H9 (cell line): ENCODE data around the gene OLIG1. TPM values are rescaled to one million over a fixed set of nuclear protein-coding genes. Genes with fewer than 3 reads are reported as not detected.

ENCODE experiments used
- DNase-seq: peaks from one replicate; pipeline ENCODE4 v3.0.0-alpha.2; 2017
- H2AFZ ChIP-seq: one replicate; pipeline ENCODE4 v1.6.1; 2013; ENCODE audit warnings: mild to moderate bottlenecking, low read length, control low read depth, moderate library complexity
- H2AK5ac ChIP-seq: 2 replicates; pipeline ENCODE4 v1.6.1; 2013; ENCODE audit warnings: low read length, control low read depth, mixed read lengths; ENCODE audit not compliant: insufficient read length
- H2BK120ac ChIP-seq: one replicate; pipeline ENCODE4 v1.6.1; 2013; ENCODE audit warnings: low read depth, mild to moderate bottlenecking, low read length, control low read depth, inconsistent platforms; ENCODE audit not compliant: poor library complexity, severe bottlenecking
- H2BK12ac ChIP-seq: 2 replicates; pipeline ENCODE4 v1.6.1; 2013; ENCODE audit warnings: low read length, control low read depth, mixed read lengths, low read depth; ENCODE audit not compliant: insufficient read length
- H2BK15ac ChIP-seq: 2 replicates; pipeline ENCODE4 v1.6.1; 2013; ENCODE audit warnings: low read depth, low read length, control low read depth
- H2BK20ac ChIP-seq: one replicate; pipeline ENCODE4 v1.6.1; 2013; ENCODE audit warnings: low read depth, mild to moderate bottlenecking, low read length, control low read depth, inconsistent platforms; ENCODE audit not compliant: poor library complexity, severe bottlenecking
- H2BK5ac ChIP-seq: 2 replicates; pipeline ENCODE4 v1.6.1; 2013; ENCODE audit warnings: low read length, control low read depth, mixed read lengths; ENCODE audit not compliant: insufficient read length
- H3K14ac ChIP-seq: 2 replicates; pipeline ENCODE4 v1.6.1; 2013; ENCODE audit warnings: low read length, control low read depth; ENCODE audit not compliant: insufficient read depth
- H3K18ac ChIP-seq: 2 replicates; pipeline ENCODE4 v1.6.1; 2013; ENCODE audit warnings: low read depth, mild to moderate bottlenecking, mixed read lengths, low read length, control low read depth; ENCODE audit not compliant: insufficient read length
- H3K23ac ChIP-seq: 2 replicates; pipeline ENCODE4 v1.6.1; 2013; ENCODE audit warnings: low read length, control low read depth, mixed read lengths, low read depth; ENCODE audit not compliant: insufficient read length
- H3K23me2 ChIP-seq: 2 replicates; pipeline ENCODE4 v1.6.1; 2013; ENCODE audit warnings: low read depth, mild to moderate bottlenecking, mixed read lengths, low read length, control low read depth; ENCODE audit not compliant: insufficient read length, poor library complexity, severe bottlenecking
- H3K27ac ChIP-seq: 2 replicates; pipeline ENCODE4 v1.5.1; 2013; ENCODE audit warnings: low read length, control low read depth, mixed read lengths, low read depth; ENCODE audit not compliant: insufficient read length
- H3K27me3 ChIP-seq: 2 replicates; pipeline ENCODE4 v1.6.1; 2013; ENCODE audit warnings: low read length, control low read depth, inconsistent platforms; ENCODE audit not compliant: insufficient read depth
- H3K4ac ChIP-seq: 2 replicates; pipeline ENCODE4 v1.6.1; 2013; ENCODE audit warnings: low read depth, mild to moderate bottlenecking, control low read depth, inconsistent platforms, low read length, moderate library complexity
- H3K4me1 ChIP-seq: 2 replicates; pipeline ENCODE4 v1.6.1; 2013; ENCODE audit warnings: low read length, control low read depth, inconsistent platforms; ENCODE audit not compliant: insufficient read depth
- H3K4me2 ChIP-seq: 2 replicates; pipeline ENCODE4 v1.6.1; 2013; ENCODE audit warnings: low read length, control low read depth, mixed read lengths; ENCODE audit not compliant: insufficient read length, insufficient read depth
- H3K56ac ChIP-seq: 2 replicates; pipeline ENCODE4 v1.6.1; 2013; ENCODE audit warnings: low read depth, mild to moderate bottlenecking, mixed read lengths, low read length, control low read depth; ENCODE audit not compliant: insufficient read length
- H3K79me1 ChIP-seq: 2 replicates; pipeline ENCODE4 v1.6.1; 2013; ENCODE audit warnings: low read depth, mild to moderate bottlenecking, moderate library complexity, low read length, control low read depth, inconsistent platforms; ENCODE audit not compliant: insufficient read depth, poor library complexity, severe bottlenecking
- H3K79me2 ChIP-seq: 2 replicates; pipeline ENCODE4 v1.6.1; 2013; ENCODE audit warnings: low read length, control low read depth, inconsistent platforms; ENCODE audit not compliant: insufficient read depth
- H3K9ac ChIP-seq: 2 replicates; pipeline ENCODE4 v1.6.1; 2013; ENCODE audit warnings: low read length, control low read depth, mixed read lengths; ENCODE audit not compliant: insufficient read length; ENCODE audit errors: extremely low read depth
- H3K9me3 ChIP-seq: one replicate; pipeline ENCODE4 v1.6.1; 2013; ENCODE audit warnings: low read depth, low read length, inconsistent platforms; ENCODE audit not compliant: control insufficient read depth
- H3T11ph ChIP-seq: one replicate; pipeline ENCODE4 v1.6.1; 2013; ENCODE audit warnings: mild to moderate bottlenecking, low read length, control low read depth, inconsistent platforms
- H4K20me1 ChIP-seq: one replicate; pipeline ENCODE4 v1.6.1; 2013; ENCODE audit not compliant: control insufficient read depth, insufficient read length, insufficient read depth
- H4K5ac ChIP-seq: 2 replicates; pipeline ENCODE4 v1.6.1; 2013; ENCODE audit warnings: low read depth, mild to moderate bottlenecking, mixed read lengths, low read length, control low read depth; ENCODE audit not compliant: insufficient read length
- H4K8ac ChIP-seq: replicated peaks from 2 replicates; pipeline ENCODE4 v1.6.1; 2013; ENCODE audit warnings: low read length, control low read depth, mixed read lengths, low read depth; ENCODE audit not compliant: insufficient read length
- H4K91ac ChIP-seq: 2 replicates; pipeline ENCODE4 v1.6.1; 2013; ENCODE audit warnings: low read depth, mild to moderate bottlenecking, moderate library complexity, mixed read lengths, low read length, control low read depth; ENCODE audit not compliant: insufficient read length
- H3K27ac Mint-ChIP-seq, 3 experiments: 2 replicates in 2 of 3; 3 replicates in 1 of 3; pipeline ENCODE4 v1.8.0; 2020 to 2021; ENCODE audit warnings: mixed read lengths in 3 of 3, mild to moderate bottlenecking in 1 of 3, moderate library complexity in 1 of 3
- H3K27me3 Mint-ChIP-seq: 2 replicates; pipeline ENCODE4 v1.8.0; 2021; ENCODE audit warnings: low read depth, mild to moderate bottlenecking, moderate library complexity, mixed read lengths
- H3K36me3 Mint-ChIP-seq, 3 experiments: 2 replicates in 2 of 3; 3 replicates in 1 of 3; pipeline ENCODE4 v1.8.0; 2020 to 2021; ENCODE audit warnings: low read depth in 3 of 3, mixed read lengths in 3 of 3; ENCODE audit not compliant: insufficient read depth in 1 of 3
- H3K4me1 Mint-ChIP-seq, 2 experiments: 2 replicates each; pipeline ENCODE4 v1.8.0; 2020; ENCODE audit warnings: mixed read lengths in 2 of 2
- H3K4me3 Mint-ChIP-seq, 2 experiments: 2 replicates in 1 of 2; 3 replicates in 1 of 2; pipeline ENCODE4 v1.8.0; 2020 to 2021; ENCODE audit warnings: mild to moderate bottlenecking in 2 of 2, mixed read lengths in 2 of 2, moderate library complexity in 1 of 2
- H3K9me3 Mint-ChIP-seq, 2 experiments: 2 replicates in 1 of 2; 3 replicates in 1 of 2; pipeline ENCODE4 v1.8.0; 2020; ENCODE audit warnings: mild to moderate bottlenecking in 2 of 2, mixed read lengths in 2 of 2, moderate library complexity in 1 of 2
- CTCF ChIP-seq: fragments of 200-600 bp; sonication (generic); conservative IDR thresholded peaks from 3 replicates; pipeline ENCODE4 v1.8.0; 2021; ENCODE audit warnings: antibody characterized with exemption, mild to moderate bottlenecking
- WGBS: extraction: QIAGEN DNeasy Blood & Tissue Kit; methylation state at CpG from one replicate; pipeline ENCODE4 v1.1.7; 2013; ENCODE audit warnings: missing lambda C conversion rate, low lambda C conversion rate, mixed read lengths; ENCODE audit not compliant: insufficient read length; ENCODE audit errors: extremely low coverage; 5-methylcytosine and 5-hydroxymethylcytosine counted together
- total RNA-seq: library from RNA; stranded (reverse); gene quantifications from 2 replicates; pipeline ENCODE4 v1.2.1, GENCODE V29; 2021

OLIG1 gene
- total RNA-seq, 1 experiment from 2014 or later: 0.31 TPM

GRCh38 chr21:33057385-33057940, 12.5 kb upstream of the OLIG1 start:
- H3K14ac ChIP-seq: no peak overlapping the region
- H3K36me3 Mint-ChIP-seq: no peaks in the 10 kb centered on the region; a peak in 1 of 7 replicates

More at GRCh38 chr21:33057385-33057940, 12.5 kb upstream of the OLIG1 start:
- H3K79me1 ChIP-seq: no peaks in the 10 kb centered on the region
- H3K79me2 ChIP-seq: no peaks in the 10 kb centered on the region
- Mint-ChIP-seq H3K27me3 (peaks cover 55% of the 10 kb centered on the region), H3K4me3 (no peak overlapping the region), H3K27ac (no peak overlapping the region), H3K9me3 (no peaks in the 10 kb centered on the region), H3K4me1 (no peaks in the 10 kb centered on the region; a peak in 1 of 4 replicates)
- H2BK120ac ChIP-seq: no peak overlapping the region
- no peak overlapping the region for H3K4me2 ChIP-seq
- H3T11ph ChIP-seq: no peak overlapping the region
- no peak overlapping the region for H2BK20ac ChIP-seq
- H3K18ac ChIP-seq: no peak overlapping the region
- H3K23me2 ChIP-seq: no peaks in the 10 kb centered on the region
- no peaks in the 10 kb centered on the region for H3K9me3 ChIP-seq
- H3K9ac ChIP-seq: no peak overlapping the region
- H4K5ac ChIP-seq: no peak overlapping the region
- WGBS: no CpG with 5 or more reads among the region's 11 CpGs
- H4K20me1 ChIP-seq: no peaks in the 10 kb centered on the region
- H2BK5ac ChIP-seq: no peak overlapping the region
- H3K4me1 ChIP-seq: no peaks in the 10 kb centered on the region
- no peak for DNase-seq
- H3K56ac ChIP-seq: no peak overlapping the region
- TF ChIP-seq CTCF: no peak
- H3K27ac ChIP-seq: no peak overlapping the region
- no peak overlapping the region for H3K23ac ChIP-seq
- no peak overlapping the region for H3K4ac ChIP-seq
- no peak overlapping the region for H2AFZ ChIP-seq
- H2AK5ac ChIP-seq: no peak overlapping the region
- H4K8ac ChIP-seq: no peak overlapping the region
- H2BK15ac ChIP-seq: no peak overlapping the region
- H2BK12ac ChIP-seq: no peak overlapping the region
- H4K91ac ChIP-seq: no peak overlapping the region
- no peaks in the 10 kb centered on the region; the same call in none of the 2 replicates for H3K27me3 ChIP-seq
